Natural killer cell (primary cell): Measurements from ENCODE around the gene TENM4. TPM values are rescaled to one million over a fixed set of nuclear protein-coding genes. Genes with fewer than 3 reads are reported as not detected.

Experiments used
- ATAC-seq, 3 donors: fragments of 150-1000 bp in 2 of 3; fragments of 200-7000 bp in 1 of 3; cut with Tn5 transposase; 1 replicate in 1 of 3; 2 replicates in 2 of 3; pipeline ENCODE4 v1.10.0; 2021; ENCODE audit warnings: mild to moderate bottlenecking in 2 of 3, moderate library complexity in 2 of 3
- DNase-seq, 2 donors: peaks; one replicate each; pipeline versions ENCODE4 v3.0.0 to v3.0.0-alpha.2; 2013 to 2021; ENCODE audit warnings: mixed read lengths in 1 of 2
- H3K27ac ChIP-seq: one replicate; pipeline ENCODE4 v1.5.1; 2013; ENCODE audit warnings: mild to moderate bottlenecking, low read length
- H3K27me3 ChIP-seq: one replicate; pipeline ENCODE4 v1.6.1; 2013; ENCODE audit warnings: low read length; ENCODE audit not compliant: control insufficient read depth, insufficient read depth
- H3K36me3 ChIP-seq: one replicate; pipeline ENCODE4 v1.6.1; 2013; ENCODE audit warnings: low read length; ENCODE audit not compliant: control insufficient read depth, insufficient read depth
- H3K4me1 ChIP-seq: one replicate; pipeline ENCODE4 v1.6.1; 2013; ENCODE audit warnings: low read length; ENCODE audit not compliant: control insufficient read depth, insufficient read depth
- H3K4me3 ChIP-seq: one replicate; pipeline ENCODE4 v1.5.1; 2013; ENCODE audit warnings: low read length
- H3K9me3 ChIP-seq: one replicate; pipeline ENCODE4 v1.6.1; 2013; ENCODE audit warnings: low read length; ENCODE audit not compliant: control insufficient read depth, insufficient read depth
- H3K27ac Mint-ChIP-seq, 2 donors: one replicate each; pipeline ENCODE4 v1.8.0; 2022; ENCODE audit warnings: mild to moderate bottlenecking in 2 of 2, mixed read lengths in 2 of 2, moderate library complexity in 1 of 2
- H3K27me3 Mint-ChIP-seq, 2 donors: one replicate each; pipeline ENCODE4 v1.8.0; 2022; ENCODE audit warnings: low read depth in 2 of 2, mixed read lengths in 2 of 2
- H3K36me3 Mint-ChIP-seq: one replicate; pipeline ENCODE4 v1.8.0; 2022; ENCODE audit warnings: mixed read lengths
- H3K4me1 Mint-ChIP-seq, 2 donors: one replicate each; pipeline ENCODE4 v1.8.0; 2022; ENCODE audit warnings: mixed read lengths in 2 of 2
- H3K4me3 Mint-ChIP-seq: one replicate; pipeline ENCODE4 v1.8.0; 2022; ENCODE audit warnings: mild to moderate bottlenecking, moderate library complexity, mixed read lengths
- H3K9me3 Mint-ChIP-seq, 2 donors: one replicate each; pipeline ENCODE4 v1.8.0; 2022; ENCODE audit warnings: mixed read lengths in 2 of 2
- WGBS: methylation state at CpG from one replicate; pipeline ENCODE4 v1.1.7; 2013; ENCODE audit warnings: missing lambda C conversion rate; ENCODE audit not compliant: insufficient coverage; 5-methylcytosine and 5-hydroxymethylcytosine counted together
- intact Hi-C: fragments of 100-400 bp; cut with micrococcal nuclease; formaldehyde crosslinking; loops from one replicate; pipeline ENCODE4 v1.14.2; 2022
- total RNA-seq, 4 donors: library from RNA; stranded (reverse); fragments of 120-200 nt in 1 of 4; gene quantifications; one replicate each; pipeline versions ENCODE4 v1.2.3 to v1.2.4, GENCODE V29; 2013 to 2022
- TF ChIP-seq, protein P1 (sequence below): fragments of 200-600 bp; IDR thresholded peaks from one replicate; pipeline ENCODE4 v1.8.0; 2022; ENCODE audit warnings: antibody characterized with exemption

The TENM4 gene
- total RNA-seq, 3 donors from 2014 or later (not counting 1 experiment from before 2014, with no cell fraction given), result 0.63 to 0.75 TPM; not detected in 1

- H3K27me3 Mint-ChIP-seq, result peaks cover 7 to 9% of the 10 kb centered on the region in 2 donors
- intact Hi-C loops, result no loop called here
- no peak overlapping the region for H3K27ac Mint-ChIP-seq
- H3K4me1 Mint-ChIP-seq, result no peaks in the 10 kb centered on the region
- no peaks in the 10 kb centered on the region for H3K36me3 Mint-ChIP-seq
- Histone ChIP-seq H3K36me3 (no peaks in the 10 kb centered on the region), H3K27ac (no peak overlapping the region), H3K9me3 (no peaks in the 10 kb centered on the region), H3K4me1 (no peaks in the 10 kb centered on the region), H3K4me3 (no peak overlapping the region), H3K27me3 (no peaks in the 10 kb centered on the region)
- TF ChIP-seq, protein P1, sequence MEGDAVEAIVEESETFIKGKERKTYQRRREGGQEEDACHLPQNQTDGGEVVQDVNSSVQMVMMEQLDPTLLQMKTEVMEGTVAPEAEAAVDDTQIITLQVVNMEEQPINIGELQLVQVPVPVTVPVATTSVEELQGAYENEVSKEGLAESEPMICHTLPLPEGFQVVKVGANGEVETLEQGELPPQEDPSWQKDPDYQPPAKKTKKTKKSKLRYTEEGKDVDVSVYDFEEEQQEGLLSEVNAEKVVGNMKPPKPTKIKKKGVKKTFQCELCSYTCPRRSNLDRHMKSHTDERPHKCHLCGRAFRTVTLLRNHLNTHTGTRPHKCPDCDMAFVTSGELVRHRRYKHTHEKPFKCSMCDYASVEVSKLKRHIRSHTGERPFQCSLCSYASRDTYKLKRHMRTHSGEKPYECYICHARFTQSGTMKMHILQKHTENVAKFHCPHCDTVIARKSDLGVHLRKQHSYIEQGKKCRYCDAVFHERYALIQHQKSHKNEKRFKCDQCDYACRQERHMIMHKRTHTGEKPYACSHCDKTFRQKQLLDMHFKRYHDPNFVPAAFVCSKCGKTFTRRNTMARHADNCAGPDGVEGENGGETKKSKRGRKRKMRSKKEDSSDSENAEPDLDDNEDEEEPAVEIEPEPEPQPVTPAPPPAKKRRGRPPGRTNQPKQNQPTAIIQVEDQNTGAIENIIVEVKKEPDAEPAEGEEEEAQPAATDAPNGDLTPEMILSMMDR, result no peak
- WGBS, result 88% methylated on average over 6 of the region's 6 CpGs
- no peak for DNase-seq
- no peaks in the 10 kb centered on the region for H3K9me3 Mint-ChIP-seq
- no peak for ATAC-seq
- no peak overlapping the region for H3K4me3 Mint-ChIP-seq
Observed at GRCh38 chr11:78815831-78816230, 625.0 kb downstream of the TENM4 start.

GRCh38 chr11:78812513-78813293, 628.1 kb downstream of the TENM4 start:
- H3K9me3 ChIP-seq, result no peaks in the 10 kb centered on the region
- Mint-ChIP-seq H3K27me3 (peaks cover 5 to 7% of the 10 kb centered on the region in 2 donors), H3K4me3 (no peak overlapping the region), H3K9me3 (no peaks in the 10 kb centered on the region), H3K4me1 (no peaks in the 10 kb centered on the region), H3K36me3 (no peaks in the 10 kb centered on the region), H3K27ac (no peak overlapping the region)
- TF ChIP-seq, protein P1, result no peak
- H3K36me3 ChIP-seq, result no peaks in the 10 kb centered on the region
- intact Hi-C loops, result no loop called here
- H3K4me3 ChIP-seq, result no peak overlapping the region
- DNase-seq, result no peak
- 79% methylated on average over 6 of the region's 6 CpGs for WGBS
- no peaks in the 10 kb centered on the region for H3K27me3 ChIP-seq
- H3K27ac ChIP-seq, result no peak overlapping the region
- ATAC-seq, result no peak
- no peaks in the 10 kb centered on the region for H3K4me1 ChIP-seq

GRCh38 chr11:78810559-78811009, 630.2 kb downstream of the TENM4 start:
- no peaks in the 10 kb centered on the region for H3K9me3 ChIP-seq
- 87% methylated on average over 7 of the region's 7 CpGs for WGBS
- H3K36me3 ChIP-seq, result no peaks in the 10 kb centered on the region
- peaks cover 3 to 12% of the 10 kb centered on the region in 2 donors for H3K27me3 Mint-ChIP-seq
- H3K4me3 ChIP-seq, result no peak overlapping the region
- no peak for ATAC-seq
- no peak overlapping the region for H3K27ac ChIP-seq
- no peak overlapping the region for H3K27ac Mint-ChIP-seq
- no peak for DNase-seq
- no peaks in the 10 kb centered on the region for H3K27me3 ChIP-seq
- intact Hi-C loops, result no loop called here
- no peak overlapping the region for H3K4me3 Mint-ChIP-seq
- no peaks in the 10 kb centered on the region for H3K4me1 Mint-ChIP-seq
- TF ChIP-seq, protein P1, result no peak
- no peaks in the 10 kb centered on the region for H3K9me3 Mint-ChIP-seq
- no peaks in the 10 kb centered on the region for H3K36me3 Mint-ChIP-seq
- H3K4me1 ChIP-seq, result no peaks in the 10 kb centered on the region
